Ammon's horn (tissue), 1 donor: ENCODE results near the gene SIRT6.
"Not testable (repeated sequence)": the region's sequence is repeated elsewhere in the genome, so short reads cannot be mapped to it uniquely, and the experiment has no call there.

Experiments used
- DNase-seq: peaks from one replicate; pipeline ENCODE4 v3.0.0-alpha.2; 2016; ENCODE audit warnings: low spot score

The SIRT6 gene

DNA sequence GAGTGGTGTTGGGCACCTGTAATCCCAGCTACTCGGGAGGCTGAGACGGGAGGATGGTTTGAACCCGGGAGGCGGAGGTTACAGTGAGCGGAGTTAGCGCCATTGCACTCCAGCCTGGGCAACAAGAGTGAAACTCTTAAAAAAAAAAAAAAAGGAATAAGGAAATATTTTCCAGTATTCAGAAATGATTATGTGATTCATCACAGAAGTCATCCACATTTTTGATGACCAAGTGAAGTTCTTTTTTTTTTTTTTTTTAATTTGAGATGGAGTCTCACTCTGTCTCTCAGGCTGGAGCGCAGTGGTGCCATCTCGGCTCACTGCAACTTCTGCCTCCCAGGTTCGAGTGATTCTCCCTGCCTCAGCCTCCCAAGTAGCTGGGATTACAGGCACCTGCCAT lies 47.0 kb downstream of the SIRT6 start:
- DNase-seq: not testable (repeated sequence)

DNA sequence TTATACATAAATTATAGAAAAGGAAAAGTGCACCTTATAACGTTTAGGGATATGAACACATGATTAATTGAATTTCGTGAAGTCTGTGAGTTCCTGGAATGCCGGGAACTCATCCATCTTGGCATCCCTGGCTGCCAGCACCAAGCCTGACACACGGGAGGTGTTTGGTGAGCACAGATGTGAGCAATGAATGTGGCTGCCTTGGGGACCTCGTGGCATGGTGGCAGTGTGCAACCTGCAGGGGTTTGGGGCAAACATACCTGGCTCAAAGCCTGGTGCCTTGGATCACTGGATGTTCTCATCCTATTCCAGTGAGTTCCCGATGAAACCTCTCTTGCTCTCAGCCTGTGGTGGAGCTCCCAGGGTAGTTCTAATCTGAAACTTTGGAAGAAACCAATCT lies 48.0 kb downstream of the SIRT6 start:
- DNase-seq: no peak

DNA sequence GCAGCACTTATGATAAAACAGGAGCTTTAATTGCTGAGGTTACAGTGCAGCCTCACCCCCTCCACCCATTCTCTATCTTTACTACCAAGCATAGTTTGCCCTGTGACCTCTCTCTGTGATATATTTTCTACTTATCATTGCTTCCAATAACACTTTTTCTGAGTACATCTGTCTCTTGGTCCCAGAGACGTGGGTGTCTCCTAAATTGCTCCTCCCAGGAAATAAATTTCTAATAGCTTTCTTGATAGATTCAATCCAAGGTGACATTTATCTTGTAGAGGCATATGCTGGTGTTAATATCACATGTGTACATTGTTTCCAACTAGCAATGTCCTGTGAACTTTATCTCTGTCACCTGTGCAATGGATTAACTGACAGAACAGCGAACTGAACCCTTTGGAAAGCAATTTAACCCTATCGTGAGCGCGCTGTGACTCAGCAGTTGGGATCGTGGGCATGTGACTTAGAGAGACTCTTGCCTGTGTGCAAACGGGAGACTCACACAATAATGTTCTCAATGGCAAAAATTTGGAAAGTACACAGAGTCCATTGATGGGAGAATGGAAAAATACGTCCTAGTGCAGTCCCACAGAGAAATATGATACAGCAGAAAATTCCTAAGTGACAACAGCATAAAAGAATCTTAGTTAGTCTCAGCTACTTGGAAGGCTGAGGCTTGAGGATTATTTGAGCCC lies 51.5 kb downstream of the SIRT6 start:
- no peak for DNase-seq

DNA sequence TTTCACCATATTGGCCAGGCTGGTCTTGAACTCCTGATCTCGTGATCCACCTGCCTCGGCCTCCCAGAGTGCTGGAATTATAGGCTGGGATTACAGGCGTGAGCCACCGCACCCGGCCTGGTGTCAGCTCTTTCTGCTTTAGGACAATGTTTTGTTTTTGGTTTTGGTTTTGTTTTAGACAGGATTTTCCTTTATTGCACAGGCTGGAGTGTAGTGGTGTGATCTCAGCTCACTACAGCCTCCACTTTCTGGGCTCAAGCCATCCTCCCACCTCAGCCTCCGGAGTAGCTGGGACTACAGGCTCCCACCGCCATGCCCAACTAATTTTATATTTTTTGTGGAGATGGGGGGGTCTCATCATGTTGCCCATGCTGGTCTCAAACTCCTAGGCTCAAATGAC lies 53.3 kb downstream of the SIRT6 start:
- not testable (repeated sequence) for DNase-seq

DNA sequence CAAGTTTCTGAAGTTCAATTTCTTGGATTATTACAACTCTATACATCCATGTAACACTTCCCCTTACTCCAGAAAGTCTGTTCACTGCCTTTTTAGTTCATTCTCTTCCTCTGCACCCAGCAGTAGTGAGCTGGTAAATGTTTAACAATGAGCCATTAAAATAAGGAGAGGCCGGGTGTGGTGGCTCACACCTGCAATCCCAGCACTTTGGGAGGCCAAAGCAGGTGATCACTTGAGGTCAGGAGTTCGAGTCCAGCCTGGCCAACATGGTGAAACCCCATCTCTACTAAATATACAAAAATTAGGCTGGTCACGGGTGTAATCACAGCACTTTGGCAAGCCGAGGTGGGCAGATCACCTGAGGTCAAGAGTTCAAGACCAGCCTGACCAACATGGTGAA lies 55.0 kb downstream of the SIRT6 start:
- not testable (repeated sequence) for DNase-seq

DNA sequence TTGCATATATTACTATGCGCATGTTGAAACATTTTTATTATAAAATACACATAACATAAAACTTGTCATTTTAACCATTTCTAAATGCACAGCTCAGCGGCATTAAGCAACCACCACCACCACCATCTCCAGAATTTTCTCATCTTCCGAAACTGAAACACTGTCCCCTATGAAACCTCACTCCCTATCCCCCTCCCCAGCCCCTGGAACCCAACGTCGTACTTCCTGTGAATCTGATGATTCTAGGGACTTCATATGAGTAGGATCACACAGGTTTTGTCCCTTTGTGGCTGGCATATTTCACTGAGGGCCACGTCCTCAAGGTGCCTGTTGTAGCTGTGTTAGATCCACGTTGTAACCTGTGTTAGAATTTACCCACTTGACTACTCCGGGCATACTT lies 57.7 kb downstream of the SIRT6 start:
- DNase-seq: no peak
